Urinary bladder (tissue), 4 donors: ENCODE measurements around the gene HYOU1. TPM values are rescaled to one million over a fixed set of nuclear protein-coding genes. Genes with fewer than 3 reads are reported as not detected.
A peak's percentile ranks its signal among the peaks of the same experiment; 100 is the strongest.
"Not testable (repeated sequence)": the region's sequence is repeated elsewhere in the genome, so short reads cannot be mapped to it uniquely, and the experiment has no call there.

Experiments
- DNase-seq: peaks from one replicate; pipeline ENCODE4 v3.0.0-alpha.2; 2015; ENCODE audit errors: extremely low spot score
- H3K27ac ChIP-seq: one replicate; pipeline ENCODE4 v1.5.1; 2013; ENCODE audit warnings: low read depth, mild to moderate bottlenecking, moderate library complexity
- H3K36me3 ChIP-seq: one replicate; pipeline ENCODE4 v1.6.1; 2013; ENCODE audit warnings: mild to moderate bottlenecking, moderate library complexity; ENCODE audit not compliant: insufficient read depth
- H3K4me1 ChIP-seq: one replicate; pipeline ENCODE4 v1.6.1; 2013; ENCODE audit warnings: mild to moderate bottlenecking, moderate library complexity; ENCODE audit not compliant: insufficient read depth
- H3K4me3 ChIP-seq: one replicate; pipeline ENCODE4 v1.5.1; 2013; ENCODE audit warnings: low read depth, low read length
- WGBS: extraction: QIAGEN DNeasy Blood & Tissue Kit; methylation state at CpG from one replicate; pipeline ENCODE4 v1.1.7; 2013; 5-methylcytosine and 5-hydroxymethylcytosine counted together
- polyA plus RNA-seq: library from polyadenylated mRNA; stranded (reverse); fragments of 200-250 nt; gene quantifications from one replicate; pipeline ENCODE4 v1.2.3, GENCODE V29; 2013
- total RNA-seq: library from RNA; depleted of rRNA; stranded (reverse); fragments of >200 nt; gene quantifications from one replicate; pipeline ENCODE4 v1.2.3, GENCODE V29; 2014
- donor health status: healthy with polysubstance abuse.
- donor health status: healthy.

Gene HYOU1
- total and polyA plus RNA-seq, 2 donors: 32.4 to 43.8 TPM

DNA sequence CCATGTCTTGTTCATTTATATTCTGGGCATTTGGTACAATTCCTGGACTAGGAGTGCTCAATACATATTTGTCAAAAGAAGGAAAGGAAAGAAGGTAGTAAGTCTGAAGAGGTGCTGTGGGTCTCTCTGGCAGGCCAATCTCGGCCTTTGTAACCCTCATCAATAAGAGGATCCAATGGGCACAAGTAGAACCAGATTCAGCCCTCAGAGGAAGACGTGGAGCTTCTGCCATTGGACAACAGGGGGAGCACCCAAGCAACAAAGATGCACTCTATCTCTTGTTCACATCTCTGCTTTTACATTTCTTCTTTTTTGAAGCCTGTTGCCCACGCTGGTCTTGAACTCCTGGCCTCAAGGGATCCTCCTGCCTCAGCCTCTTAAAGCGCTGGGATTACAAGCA, 8.4 kb upstream of the HYOU1 start:
- WGBS: 58% methylated on average over 4 of the region's 4 CpGs
- no peak for DNase-seq
- Histone ChIP-seq H3K4me3 (no peak overlapping the region), H3K4me1 (no peaks in the 10 kb centered on the region), H3K27ac (no peak overlapping the region), H3K36me3 (no peaks in the 10 kb centered on the region)

DNA sequence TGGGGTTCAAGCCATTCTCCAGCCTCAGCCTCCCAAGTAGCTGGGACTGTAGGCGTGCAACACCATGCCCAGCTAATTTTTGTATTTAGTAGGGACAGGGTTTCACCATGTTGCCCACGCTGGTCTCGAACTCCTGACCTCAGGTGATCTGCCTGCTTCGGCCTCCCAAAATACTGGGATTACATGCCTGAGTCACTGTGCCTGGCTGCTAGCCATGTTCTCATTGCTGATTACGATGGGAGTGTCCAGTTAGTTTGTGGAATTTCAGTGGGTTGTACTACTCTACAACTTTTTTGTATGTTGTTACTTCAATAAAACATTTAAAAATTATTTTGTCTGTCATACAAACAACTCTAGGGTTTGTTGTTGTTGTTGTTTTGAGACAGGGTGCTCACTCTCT, 5.8 kb upstream of the HYOU1 start:
- no peak for DNase-seq

DNA sequence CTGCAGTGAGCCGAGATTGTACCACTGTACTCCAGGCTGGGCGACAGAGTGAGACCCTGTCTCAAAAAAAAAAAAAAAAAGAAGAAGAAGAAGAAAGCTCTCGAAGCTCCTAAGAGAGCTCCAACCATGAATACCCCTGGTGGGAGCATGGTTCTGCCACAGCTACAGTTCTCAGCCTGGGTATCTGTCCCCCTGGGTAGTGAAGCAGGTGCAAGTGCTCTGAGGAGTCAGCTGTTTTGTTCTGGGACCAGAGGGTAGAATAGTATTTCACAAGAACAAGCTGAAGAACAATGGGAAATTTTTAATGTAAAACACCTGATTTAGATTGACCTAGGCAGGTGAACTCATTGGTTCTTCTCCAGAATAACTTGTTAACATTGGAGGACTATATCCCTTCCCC, 4.3 kb upstream of the HYOU1 start:
- DNase-seq: no peak
- 97% methylated on average over 3 of the region's 3 CpGs for WGBS
- Histone ChIP-seq H3K4me3 (no peak overlapping the region), H3K36me3 (no peaks in the 10 kb centered on the region), H3K27ac (no peak overlapping the region), H3K4me1 (no peaks in the 10 kb centered on the region)

More for the DNA sequence above, 5.8 kb upstream of the HYOU1 start:
- H3K4me3 ChIP-seq: no peak overlapping the region
- H3K27ac ChIP-seq: no peak overlapping the region
- no peaks in the 10 kb centered on the region for H3K4me1 ChIP-seq
- H3K36me3 ChIP-seq: no peaks in the 10 kb centered on the region
- 54% methylated on average over 5 of the region's 5 CpGs for WGBS

- DNase-seq, H3K27ac ChIP-seq, H3K36me3 ChIP-seq, H3K4me1 ChIP-seq, H3K4me3 ChIP-seq: not testable (repeated sequence)
- 87% methylated on average over 27 of the region's 35 CpGs for WGBS
Measured at GRCh38 chr11:119059128-119059527, 2.1 kb upstream of the HYOU1 start.

DNA sequence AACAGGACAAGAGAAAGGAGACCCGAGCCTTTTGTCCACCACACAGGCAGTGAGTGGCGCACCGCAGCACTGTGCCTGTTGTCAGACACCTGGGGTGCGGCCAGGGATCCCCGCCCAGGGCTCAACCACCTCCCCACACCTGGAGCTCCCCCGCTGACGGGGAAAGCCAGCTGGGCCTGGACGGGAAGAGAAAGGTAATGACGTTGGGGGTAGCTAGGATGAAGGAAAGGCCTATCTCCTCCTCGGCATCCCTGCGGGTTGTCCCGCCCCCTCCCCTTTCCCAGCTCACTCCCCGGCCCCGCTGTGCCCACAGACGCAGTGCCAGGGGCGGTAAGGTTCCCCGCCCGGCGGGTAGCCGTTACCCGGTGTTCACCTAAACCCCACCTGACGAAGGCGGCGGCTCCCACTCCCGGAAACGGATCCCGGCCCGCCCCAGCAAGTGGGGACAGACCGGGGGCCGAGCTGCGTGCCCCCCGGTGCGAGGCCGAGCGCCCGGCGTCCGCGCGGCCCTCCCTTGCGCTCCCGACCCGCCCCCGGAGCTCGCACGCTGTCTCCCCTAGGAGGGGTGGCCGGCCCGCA, 495 bp downstream of the HYOU1 start:
- Histone ChIP-seq H3K4me3 (peak overlapping the region; percentile 92), H3K4me1 (peaks cover 2% of the 10 kb centered on the region), H3K36me3 (no peaks in the 10 kb centered on the region), H3K27ac (peak overlapping the region; percentile 80)
- DNase-seq: no peak
- under 1% methylated on average over 48 of the region's 48 CpGs for WGBS

DNA sequence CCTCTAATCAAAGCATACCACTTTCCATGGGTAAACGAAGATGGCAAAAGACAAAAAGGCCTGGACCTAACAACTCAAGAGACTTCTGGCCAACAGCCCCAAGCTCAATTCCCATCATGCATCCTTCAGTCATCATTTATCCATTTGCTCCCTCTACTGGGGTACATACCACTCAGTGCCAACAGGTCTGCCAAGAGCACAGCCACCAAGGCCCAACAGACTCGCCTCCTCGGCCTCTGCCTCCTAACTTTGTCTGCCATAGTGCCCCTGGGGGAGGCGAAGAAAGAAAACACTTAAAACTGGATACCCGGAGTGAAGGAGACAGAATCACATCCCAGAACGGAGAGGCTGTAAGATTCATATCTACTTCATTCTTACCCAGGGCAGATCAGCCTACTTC, 1.1 kb downstream of the HYOU1 start:
- no peak overlapping the region for H3K27ac ChIP-seq
- no peak for DNase-seq
- H3K4me3 ChIP-seq: peak overlapping the region; percentile 92
- H3K4me1 ChIP-seq: peaks cover 2% of the 10 kb centered on the region
- 45% methylated on average over 6 of the region's 6 CpGs for WGBS
- H3K36me3 ChIP-seq: no peaks in the 10 kb centered on the region

GRCh38 chr11:119054418-119054817, 2.6 kb downstream of the HYOU1 start:
- no peak for DNase-seq
- no peak overlapping the region for H3K4me3 ChIP-seq
- peaks cover 2% of the 10 kb centered on the region for H3K4me1 ChIP-seq
- 96% methylated on average over 10 of the region's 10 CpGs for WGBS
- H3K36me3 ChIP-seq: peaks cover 2% of the 10 kb centered on the region
- no peak overlapping the region for H3K27ac ChIP-seq

GRCh38 chr11:119052163-119052814, 4.7 kb downstream of the HYOU1 start:
- Histone ChIP-seq H3K36me3 (peaks cover 5% of the 10 kb centered on the region), H3K27ac (no peak overlapping the region), H3K4me1 (peaks cover 2% of the 10 kb centered on the region), H3K4me3 (no peak overlapping the region)
- WGBS: 94% methylated on average over 23 of the region's 23 CpGs
- DNase-seq: no peak

DNA sequence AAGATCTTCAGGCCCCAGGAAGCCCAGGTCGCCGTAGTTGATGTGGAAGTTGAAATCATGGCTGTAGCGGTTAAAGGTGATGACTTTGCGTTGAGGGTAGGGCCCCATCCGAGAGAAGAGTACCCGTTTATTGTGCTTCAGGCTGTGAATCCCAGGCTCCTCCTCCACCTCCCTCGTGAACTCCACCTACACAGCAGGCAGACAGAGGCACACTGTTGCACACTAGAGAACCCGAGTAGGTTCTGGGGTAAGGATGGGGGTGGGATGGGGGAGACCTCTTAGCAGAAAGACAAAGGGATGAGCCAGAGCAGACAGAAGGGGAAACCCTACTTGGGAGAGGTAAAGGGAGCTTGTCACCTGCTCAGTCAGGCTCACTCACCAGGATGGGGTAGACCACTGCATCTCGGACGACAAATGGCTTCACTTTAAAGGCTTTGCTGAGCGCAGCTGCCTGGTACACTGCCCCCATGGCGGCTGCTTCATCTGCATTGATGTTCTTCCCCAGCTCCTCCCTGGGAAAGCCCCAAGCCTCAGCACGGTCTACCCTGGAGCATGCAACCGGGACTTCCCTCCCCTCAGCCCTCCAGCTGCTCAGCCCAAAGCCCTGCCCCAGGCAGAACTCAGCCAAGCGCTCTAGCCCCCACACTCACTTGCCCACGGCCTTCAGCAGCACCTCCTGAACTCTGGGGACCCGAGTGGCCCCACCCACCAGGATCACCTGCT, 5.4 kb downstream of the HYOU1 start:
- H3K4me1 ChIP-seq: peaks cover 2% of the 10 kb centered on the region
- DNase-seq: no peak
- peaks cover 5% of the 10 kb centered on the region for H3K36me3 ChIP-seq
- H3K27ac ChIP-seq: no peak overlapping the region
- H3K4me3 ChIP-seq: no peak overlapping the region
- WGBS: 84% methylated on average over 17 of the region's 17 CpGs

DNA sequence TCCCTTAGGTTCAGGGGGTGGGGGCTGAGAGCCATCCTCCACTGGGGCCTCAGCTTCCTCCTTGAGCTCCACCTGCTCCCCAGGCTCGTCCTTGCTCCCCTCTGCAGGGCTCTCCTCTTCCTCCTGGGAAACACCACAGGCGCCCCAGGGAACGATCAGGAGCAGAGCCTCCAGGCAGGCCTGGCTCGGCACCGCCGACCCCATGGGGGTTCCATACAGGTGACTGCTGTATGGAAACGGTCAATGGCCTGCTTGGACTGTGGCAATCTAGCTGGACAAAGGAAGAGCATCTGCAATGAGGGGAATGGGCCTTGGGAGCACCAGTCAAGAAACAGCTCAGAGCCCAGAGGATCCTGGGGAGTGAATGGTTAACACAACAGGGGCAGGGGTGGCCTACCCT, 7.9 kb downstream of the HYOU1 start:
- no peak for DNase-seq
- H3K27ac ChIP-seq: no peak overlapping the region
- H3K36me3 ChIP-seq: peaks cover 7% of the 10 kb centered on the region
- no peaks in the 10 kb centered on the region for H3K4me1 ChIP-seq
- no peak overlapping the region for H3K4me3 ChIP-seq
- WGBS: 93% methylated on average over 7 of the region's 7 CpGs

DNA sequence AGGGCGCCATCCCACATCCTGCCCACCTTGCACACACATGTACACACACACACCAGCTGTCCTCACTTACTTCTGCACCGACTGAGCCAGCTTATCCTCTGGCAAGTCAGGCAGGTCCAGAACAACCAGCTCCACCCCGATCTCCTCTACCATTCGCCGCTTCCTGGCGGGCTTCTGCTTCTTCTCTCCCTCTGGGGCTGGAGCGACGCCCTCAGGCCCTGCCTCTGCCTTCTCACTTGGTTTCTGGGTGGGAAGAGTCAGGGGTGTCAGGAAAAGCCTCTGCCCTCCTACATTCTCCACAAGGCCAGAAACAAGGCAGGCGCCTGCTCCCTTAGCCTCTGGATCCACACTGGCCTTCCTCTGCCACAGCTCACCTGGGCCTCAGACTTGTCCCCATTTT, 8.4 kb downstream of the HYOU1 start:
- DNase-seq: no peak
- H3K4me1 ChIP-seq: no peaks in the 10 kb centered on the region
- WGBS: 95% methylated on average over 9 of the region's 9 CpGs
- no peak overlapping the region for H3K4me3 ChIP-seq
- H3K27ac ChIP-seq: no peak overlapping the region
- H3K36me3 ChIP-seq: peaks cover 7% of the 10 kb centered on the region

DNA sequence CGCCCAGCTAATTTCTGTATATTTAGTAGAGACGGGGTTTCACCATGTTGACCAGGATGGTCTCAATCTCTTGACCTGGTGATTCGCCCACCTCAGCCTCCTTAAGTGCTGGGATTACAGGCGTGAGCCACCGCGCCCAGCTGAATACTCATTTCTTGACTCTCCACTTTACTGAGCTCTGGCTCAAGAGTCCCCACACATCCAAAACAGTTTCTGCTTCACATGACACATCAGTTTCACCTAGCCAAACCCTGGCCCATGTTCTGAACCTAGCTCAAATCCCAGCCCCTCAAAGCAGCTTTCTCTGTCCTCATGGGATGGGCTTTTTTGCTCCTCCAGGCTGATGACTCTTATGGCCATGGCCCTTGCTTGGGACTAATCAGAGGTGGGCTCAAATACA, 9.8 kb downstream of the HYOU1 start:
- Histone ChIP-seq H3K27ac (no peak overlapping the region), H3K36me3 (peaks cover 7% of the 10 kb centered on the region), H3K4me3 (no peak overlapping the region), H3K4me1 (no peaks in the 10 kb centered on the region)
- DNase-seq: no peak
- WGBS: 94% methylated on average over 6 of the region's 6 CpGs

- H3K36me3 ChIP-seq: peaks cover 7% of the 10 kb centered on the region
- no peak overlapping the region for H3K27ac ChIP-seq
- no peaks in the 10 kb centered on the region for H3K4me1 ChIP-seq
- 95% methylated on average over 6 of the region's 6 CpGs for WGBS
- H3K4me3 ChIP-seq: no peak overlapping the region
- DNase-seq: no peak
Measured at GRCh38 chr11:119046489-119046888, 10.5 kb downstream of the HYOU1 start.

DNA sequence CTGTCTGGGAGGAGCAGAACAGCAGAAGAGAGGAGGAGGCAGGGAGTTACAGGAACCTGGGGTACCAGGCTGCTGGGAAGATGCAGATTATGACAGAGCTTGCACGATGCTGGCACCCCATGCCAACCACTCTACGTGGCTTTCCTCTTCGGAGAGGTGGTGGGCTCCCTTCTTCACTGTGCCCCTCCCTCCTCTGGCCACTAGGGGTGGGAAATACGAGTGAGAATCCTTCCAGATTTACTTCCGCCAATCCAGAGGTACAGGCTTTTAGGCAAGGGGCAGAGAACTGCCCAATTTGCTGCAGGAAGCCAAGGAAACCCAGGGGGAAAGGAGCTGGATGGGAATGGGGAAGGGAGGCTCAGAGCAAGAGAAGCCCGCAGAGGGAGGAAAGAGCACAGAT, 12.3 kb downstream of the HYOU1 start:
- no peak overlapping the region for H3K27ac ChIP-seq
- H3K4me1 ChIP-seq: no peaks in the 10 kb centered on the region
- peaks cover 7% of the 10 kb centered on the region for H3K36me3 ChIP-seq
- no peak overlapping the region for H3K4me3 ChIP-seq
- 68% methylated on average over 6 of the region's 6 CpGs for WGBS
- DNase-seq: no peak
